Left ventricle myocardium superior (tissue), 1 donor: ENCODE data around the gene ACTL6A. TPM values are rescaled to one million over a fixed set of nuclear protein-coding genes. Genes with fewer than 3 reads are reported as not detected.
A peak's percentile ranks its signal among the peaks of the same experiment; 100 is the strongest.

ENCODE experiments used
- ATAC-seq: fragments of 200-7000 bp; cut with Tn5 transposase; one replicate; pipeline ENCODE4 v1.9.1; 2020; ENCODE audit warnings: mild to moderate bottlenecking, moderate library complexity
- DNase-seq: peaks from one replicate; pipeline ENCODE4 v3.0.0-alpha.2; 2020
- intact Hi-C: fragments of 100-400 bp; cut with micrococcal nuclease; formaldehyde crosslinking; loops from one replicate; pipeline ENCODE4 v1.11.0; 2022
- total RNA-seq: library from RNA; stranded (reverse); fragmentation: NEBNext Ultra II Directional; extraction: Animal tissue kit (Norgen Biotek cat#: 25700); gene quantifications from one replicate; pipeline ENCODE4 v1.2.1, GENCODE V29; 2021
- donor health status: DM: no; HTN: yes; CAD: no; lungs with severe emphysema.

The ACTL6A gene
- total RNA-seq, 1 donor from 2014 or later, result 20.3 TPM

- DNase-seq, result no peak
- ATAC-seq, result no peak
- intact Hi-C loops, result no loop called here
Measured at GRCh38 chr3:179565496-179565895, 2.8 kb downstream of the ACTL6A start.

- intact Hi-C loops, result no loop called here
- no peak for DNase-seq
- ATAC-seq, result no peak
Measured at GRCh38 chr3:179580992-179581391, 18.3 kb downstream of the ACTL6A start.

DNA sequence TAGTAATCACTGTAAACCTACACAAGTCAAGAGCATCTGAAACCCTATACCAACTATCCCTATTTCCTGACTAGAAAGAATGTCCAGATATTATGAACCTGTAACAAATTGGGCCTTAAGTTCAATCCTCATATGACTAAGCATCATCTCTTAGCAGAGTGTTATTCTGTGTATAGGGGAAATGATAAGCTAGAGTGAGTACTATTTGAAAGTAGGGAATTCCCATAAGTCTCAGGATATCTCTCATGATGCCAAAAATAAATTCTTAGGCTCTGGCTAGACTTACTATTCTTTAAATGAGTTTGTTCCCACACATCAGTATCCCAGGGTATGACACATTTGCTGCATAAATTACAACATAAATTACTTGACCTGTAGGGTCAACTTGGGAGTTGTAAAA is 26.4 kb downstream of the ACTL6A start:
- ATAC-seq (no peak), DNase-seq (no peak)
- intact Hi-C loops, result no loop called here

DNA sequence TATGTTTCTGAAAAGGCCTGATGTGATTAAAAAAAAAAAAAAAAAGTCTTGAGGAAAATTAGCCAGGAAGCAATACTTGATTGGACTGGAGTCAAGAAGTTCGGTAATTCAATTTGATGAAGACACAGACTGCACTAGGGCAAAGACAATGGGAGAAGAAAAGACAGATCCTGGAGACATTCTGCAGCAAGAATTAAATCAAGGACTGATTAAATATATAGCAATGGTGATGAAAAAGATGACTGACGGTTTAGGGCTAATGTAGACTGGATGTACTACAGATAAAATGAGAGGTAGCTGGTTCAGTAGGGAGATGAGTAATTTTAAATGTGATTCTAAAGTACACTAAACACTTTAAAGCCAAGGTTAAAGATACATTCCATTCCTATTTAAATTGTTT is 27.9 kb downstream of the ACTL6A start:
- intact Hi-C loops, result no loop called here
- no peak for ATAC-seq
- DNase-seq, result no peak

DNA sequence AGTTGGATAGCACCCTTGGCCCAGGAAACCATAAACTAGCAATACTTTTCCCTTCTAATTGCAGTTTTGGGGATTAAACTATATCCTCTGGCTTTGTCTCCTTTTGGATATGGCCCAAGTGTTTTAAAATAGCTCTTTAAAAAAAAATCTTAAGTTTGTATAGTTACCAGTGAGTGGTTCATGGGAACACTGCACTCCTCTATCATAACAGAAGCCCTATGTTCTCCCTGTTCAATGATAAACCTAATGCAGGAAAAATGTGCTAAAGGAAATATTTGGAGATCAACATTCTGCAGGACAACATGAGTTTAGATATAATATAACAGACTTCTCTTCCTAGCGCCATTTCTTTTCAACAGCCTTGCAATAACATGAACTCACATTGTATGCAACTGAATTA is 28.6 kb downstream of the ACTL6A start:
- no peak for DNase-seq
- intact Hi-C loops, result no loop called here
- peak; percentile 20 for ATAC-seq

- ATAC-seq (no peak), DNase-seq (no peak)
- intact Hi-C loops, result no loop called here
Measured at GRCh38 chr3:179599531-179599930, 36.8 kb downstream of the ACTL6A start.

- ATAC-seq, result no peak
- no peak for DNase-seq
- intact Hi-C loops, result no loop called here
Measured at GRCh38 chr3:179603321-179603720, 40.6 kb downstream of the ACTL6A start.

DNA sequence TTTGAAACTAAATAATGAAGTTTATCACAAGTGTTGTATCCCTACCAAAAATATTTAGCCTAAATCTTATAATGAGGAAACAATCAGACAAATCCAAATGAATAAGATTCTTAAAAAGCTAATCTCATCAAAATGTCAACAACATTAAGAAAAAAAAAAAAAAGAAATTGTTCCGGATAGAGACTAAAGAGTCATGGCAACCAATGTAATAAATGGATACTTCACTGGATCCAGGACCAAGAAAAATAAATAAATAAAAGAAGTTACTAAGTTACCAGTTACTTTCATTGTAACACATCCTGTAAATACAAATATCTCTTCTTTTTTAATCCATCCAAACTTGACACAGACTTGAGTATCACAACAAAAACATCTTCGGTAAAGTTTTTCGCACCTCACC is 41.1 kb downstream of the ACTL6A start:
- intact Hi-C loops, result no loop called here
- no peak for DNase-seq
- no peak for ATAC-seq

- intact Hi-C loops, result no loop called here
- DNase-seq (peak; percentile 94), ATAC-seq (peak; percentile 99)
Measured at GRCh38 chr3:179604321-179605078, 41.8 kb downstream of the ACTL6A start, which contains the start of the genes MRPL47 and NDUFB5. Gene MRPL47, minus strand, starts transcription at chr3:179604638. Its CDS starts 14 bp downstream, at chr3:179604624. Gene NDUFB5, plus strand, starts transcription at chr3:179604794. Its CDS starts 22 bp downstream, at chr3:179604816.

DNA sequence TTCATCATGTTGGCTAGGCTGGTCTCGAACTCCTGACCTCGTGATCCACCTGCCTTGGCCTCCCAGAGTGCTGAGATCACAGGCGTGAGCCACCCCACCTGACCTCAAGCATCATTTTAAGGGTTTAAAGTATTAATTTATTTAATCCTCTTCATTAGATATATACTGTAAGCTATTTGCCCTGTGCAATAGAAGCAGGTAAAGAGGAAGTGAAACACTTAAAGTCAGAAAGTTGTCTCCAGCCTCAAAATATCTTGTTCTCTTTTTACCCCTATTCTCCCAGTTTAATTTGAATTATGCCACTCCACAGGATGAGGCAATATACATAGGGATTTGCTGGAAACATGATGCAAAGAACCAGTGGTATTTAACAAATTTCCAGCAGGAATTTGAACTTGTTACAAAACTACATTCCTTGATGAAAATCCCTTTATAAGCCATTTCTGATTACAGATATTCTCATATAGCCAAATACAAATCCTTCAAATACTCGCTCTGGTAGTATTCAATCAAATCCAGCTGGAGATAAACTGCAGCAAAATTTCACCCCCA is 43.9 kb downstream of the ACTL6A start:
- ATAC-seq (no peak), DNase-seq (no peak)
- intact Hi-C loops, result no loop called here

DNA sequence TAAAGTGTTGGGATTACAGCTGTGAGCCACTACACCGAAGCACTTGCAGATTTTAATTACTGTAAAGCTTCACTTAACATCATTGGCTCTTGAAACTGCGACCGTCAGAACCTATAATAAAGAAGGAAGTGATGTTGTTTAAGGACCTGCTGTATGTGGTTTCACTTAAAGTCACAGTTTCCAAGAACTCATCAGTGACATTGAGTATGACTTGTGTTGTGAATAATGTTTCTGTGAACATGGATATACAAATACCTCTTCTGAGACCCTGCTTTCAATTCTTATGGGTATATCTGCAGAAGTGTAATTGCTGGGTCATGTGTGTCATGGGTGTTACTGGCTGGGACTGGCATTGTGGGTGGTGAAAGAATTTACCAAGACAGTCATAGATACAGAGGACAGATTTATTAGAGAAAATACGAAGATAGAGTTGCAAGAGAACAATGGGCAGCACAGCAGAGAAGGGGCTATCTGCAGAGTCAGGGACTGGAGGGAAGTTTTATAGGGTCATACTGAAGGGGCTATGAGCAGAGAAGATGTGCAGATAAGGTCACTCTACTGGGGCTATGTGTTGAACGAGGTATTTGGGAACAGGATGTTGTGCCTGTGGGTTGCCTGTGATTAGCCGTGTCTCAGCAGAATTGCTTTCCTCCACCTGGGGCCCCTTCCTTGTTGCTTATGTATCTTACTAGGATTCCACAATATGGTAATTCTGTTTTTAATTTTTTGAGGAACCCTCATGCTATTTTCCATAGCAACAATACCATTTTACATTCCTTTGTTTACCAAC is 46.4 kb downstream of the ACTL6A start:
- no peak for DNase-seq
- no peak for ATAC-seq
- intact Hi-C loops, result no loop called here

- ATAC-seq, result no peak
- intact Hi-C loops, result no loop called here
- no peak for DNase-seq
Measured at GRCh38 chr3:179610066-179610465, 47.3 kb downstream of the ACTL6A start.

DNA sequence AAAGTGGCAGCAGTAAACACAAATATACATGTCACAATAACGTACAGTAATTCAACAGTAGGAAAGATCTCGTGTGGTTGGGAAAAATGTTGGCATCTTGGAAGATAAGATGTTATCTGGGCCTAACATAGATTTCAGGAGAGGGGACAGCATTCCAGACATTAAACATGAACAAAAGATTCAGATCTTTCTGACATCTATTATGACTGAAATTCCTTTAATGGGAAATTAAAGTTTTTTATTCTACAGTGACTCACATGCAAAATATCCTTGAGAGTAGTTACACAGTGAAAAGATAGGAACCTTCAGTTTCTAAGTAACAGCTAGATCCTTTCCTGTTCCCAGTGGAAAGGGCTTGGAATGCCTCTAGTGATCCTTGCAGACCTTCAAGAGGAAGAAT is 51.1 kb downstream of the ACTL6A start:
- intact Hi-C loops, result no loop called here
- DNase-seq (no peak), ATAC-seq (no peak)

DNA sequence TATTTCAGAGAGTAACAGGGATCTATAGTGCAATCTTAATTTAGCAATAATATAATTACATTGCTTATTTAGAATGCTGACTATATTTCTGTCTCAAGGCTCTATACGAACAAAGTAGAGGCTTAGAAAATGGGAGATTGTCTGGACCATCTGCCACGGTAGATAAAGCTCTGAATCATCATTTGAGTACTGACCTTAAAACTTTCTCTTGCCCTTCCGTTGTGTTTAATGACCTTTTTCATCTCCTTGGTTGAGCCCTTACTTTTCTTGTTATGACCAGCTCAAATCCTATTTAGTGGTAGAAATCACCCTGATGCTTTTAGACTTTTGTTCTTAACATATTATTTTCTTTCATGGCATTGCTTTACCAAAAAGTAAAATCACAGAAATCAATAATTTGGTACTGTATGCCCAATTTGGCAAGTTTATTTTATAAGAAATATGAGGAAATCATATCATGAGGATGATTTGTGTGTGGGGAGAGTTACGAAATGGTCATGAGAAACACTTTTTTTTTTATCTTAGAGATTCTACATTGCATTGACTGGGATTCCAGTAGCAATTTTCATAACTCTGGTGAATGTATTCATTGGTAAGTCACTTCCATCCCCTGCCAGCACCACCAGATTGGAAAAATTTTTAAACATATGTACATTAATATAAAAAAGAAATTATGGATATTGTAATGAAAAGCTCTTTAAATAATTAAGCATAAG is 52.9 kb downstream of the ACTL6A start:
- ATAC-seq (no peak), DNase-seq (no peak)
- intact Hi-C loops, result no loop called here

DNA sequence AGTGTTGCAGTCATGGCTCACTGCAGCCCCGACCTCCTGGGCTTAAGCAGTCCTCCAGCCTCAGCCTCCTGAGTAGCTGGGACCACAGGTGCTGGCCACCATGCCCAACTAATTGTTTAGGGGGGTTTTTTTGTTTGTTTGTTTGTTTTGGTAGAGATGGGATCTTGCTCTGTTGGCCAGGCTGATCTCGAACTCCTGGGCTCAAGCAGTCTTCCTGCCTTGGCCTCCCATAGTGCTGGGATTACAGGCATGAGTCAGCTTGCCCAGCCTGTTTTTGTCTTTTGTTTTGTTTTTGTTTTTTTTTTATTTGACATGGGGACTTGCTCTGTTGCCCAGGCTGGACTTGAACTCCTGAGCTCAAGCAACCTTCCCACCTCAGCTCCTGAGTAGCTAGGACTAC is 59.3 kb downstream of the ACTL6A start:
- no peak for DNase-seq
- ATAC-seq, result no peak
- intact Hi-C loops, result no loop called here

DNA sequence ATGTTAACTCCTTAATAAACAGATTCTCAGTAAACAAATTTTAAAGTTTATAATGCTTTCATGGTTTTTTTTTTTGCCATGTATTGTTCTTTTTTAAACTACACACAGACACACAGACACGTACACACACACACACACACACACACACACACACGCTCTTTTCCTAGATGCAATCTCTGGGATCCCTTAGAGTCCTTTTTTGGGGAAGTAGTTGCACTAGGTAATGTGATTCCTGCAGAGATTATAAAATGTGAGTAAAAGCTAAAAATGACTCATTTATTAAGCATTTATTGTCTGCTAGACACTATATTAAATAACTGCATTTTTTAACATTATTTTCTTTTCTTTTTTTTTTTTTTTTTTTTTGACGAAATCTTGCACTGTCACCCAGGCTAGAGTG is 61.7 kb downstream of the ACTL6A start:
- ATAC-seq (no peak), DNase-seq (no peak)
- intact Hi-C loops, result no loop called here

DNA sequence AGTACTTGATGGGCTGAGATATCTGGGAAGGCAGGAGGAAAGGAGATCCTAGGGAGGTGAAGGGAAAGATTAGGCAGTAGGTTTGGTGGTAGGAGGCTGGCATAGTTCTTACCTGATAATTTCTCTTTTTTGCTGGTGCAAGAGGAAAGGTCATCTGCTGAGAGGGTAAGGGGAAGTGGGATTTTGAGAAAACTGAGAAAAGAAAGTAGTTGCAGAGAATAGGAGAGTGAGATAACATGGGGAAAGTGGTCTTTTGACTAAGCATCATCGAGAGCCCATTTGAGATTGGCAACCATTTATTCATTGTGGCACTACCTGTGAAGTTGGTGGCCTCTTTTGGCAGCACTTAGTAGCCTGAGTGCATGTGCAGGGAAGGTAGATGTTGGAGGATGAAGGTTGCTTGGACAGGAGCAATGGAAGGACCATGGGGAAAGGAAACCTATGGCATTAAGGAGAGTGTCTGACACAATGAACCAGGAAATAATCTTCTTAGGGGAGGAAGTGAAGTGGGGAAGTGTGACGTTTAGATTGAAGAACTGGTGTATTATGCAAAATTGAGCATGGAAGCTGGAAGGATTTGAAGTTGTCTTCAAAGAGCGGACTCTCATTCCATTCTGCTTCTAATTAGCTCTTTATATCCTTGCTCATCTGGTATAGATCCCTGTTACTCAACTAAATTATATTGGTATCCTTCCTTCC is 68.2 kb downstream of the ACTL6A start:
- no peak for ATAC-seq
- no peak for DNase-seq
- intact Hi-C loops, result no loop called here
